Measurements from ENCODE around the gene RASSF5.
A peak's percentile ranks its signal among the peaks of the same experiment; 100 is the strongest.

Gene RASSF5

GRCh38 chr1:206469933-206470691, 37.2 kb upstream of the RASSF5 start, which contains the start of gene IKBKE:
TSS of gene IKBKE (plus strand) at chr1:206470476. CDS start at chr1:206473228, 2,752 bp downstream.
- TF ChIP-seq POLR2AphosphoS5 (IDR thresholded peaks at IDR 0.05; ENCODE audit: low read depth, low read length) (no peak; the same call in 1 of the 2 replicates), FOXP2 (optimal IDR thresholded peaks at IDR 0.05; ENCODE audit: borderline replicate concordance, extremely low read depth, extremely low read length, insufficient read depth) (no peak), TAF1 (IDR thresholded peaks at IDR 0.05; ENCODE audit: borderline replicate concordance, insufficient read depth, low read length) (no peak), REST (IDR thresholded peaks at IDR 0.05; ENCODE audit: insufficient read depth in 1 of 2, low read depth in 2 of 2, low read length in 2 of 2) (no peak), SIN3A (IDR thresholded peaks at IDR 0.05; ENCODE audit: borderline replicate concordance, insufficient read depth, low read length) (no peak)

DNA sequence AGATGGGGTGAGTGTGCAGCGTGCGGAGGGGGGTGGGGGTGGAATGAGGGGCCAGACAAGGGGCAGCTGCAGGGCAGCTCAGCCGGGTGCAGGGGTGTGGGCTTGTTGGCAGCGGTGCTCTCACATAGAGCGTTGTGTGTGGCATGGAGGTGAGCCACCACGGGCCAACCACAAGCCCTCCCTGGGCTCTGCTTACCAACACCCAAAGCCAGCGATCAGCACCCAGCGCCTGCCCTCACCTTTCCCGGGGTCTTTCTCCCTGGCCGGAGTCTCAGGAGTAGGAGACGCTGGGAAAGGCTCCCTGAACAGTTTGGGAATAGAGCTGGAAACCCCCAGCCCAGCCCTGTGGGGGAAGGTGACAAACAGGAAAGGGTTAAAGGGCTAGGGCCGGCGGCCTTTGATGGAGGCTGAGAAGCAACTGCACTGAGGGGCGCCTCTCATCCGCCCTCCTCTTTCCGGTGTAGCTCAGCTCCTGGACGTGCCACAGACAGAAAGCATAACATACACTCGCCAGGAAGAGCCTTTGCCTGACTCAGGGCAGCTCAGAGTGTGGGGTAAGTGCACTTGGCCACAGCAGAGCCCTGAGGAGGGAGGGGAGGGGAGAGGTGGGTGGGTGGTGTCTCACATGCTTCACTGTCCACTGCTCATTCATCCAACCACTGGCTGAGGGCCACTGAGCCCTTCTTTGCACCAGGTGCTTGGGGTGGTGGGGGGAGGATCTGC, 36.5 kb upstream of the RASSF5 start:
- peak; percentile 79; the same call in 1 of the 2 replicates for TF ChIP-seq TAF1 (IDR thresholded peaks at IDR 0.05; ENCODE audit: borderline replicate concordance, insufficient read depth, low read length)
- peak; percentile 72 for TF ChIP-seq POLR2AphosphoS5 (IDR thresholded peaks at IDR 0.05; ENCODE audit: low read depth, low read length)
- TF ChIP-seq SIN3A (IDR thresholded peaks at IDR 0.05; ENCODE audit: borderline replicate concordance, insufficient read depth, low read length): peak; percentile 97; the same call in 1 of the 2 replicates
- no peak for TF ChIP-seq FOXP2 (optimal IDR thresholded peaks at IDR 0.05; ENCODE audit: borderline replicate concordance, extremely low read depth, extremely low read length, insufficient read depth)
- TF ChIP-seq REST (IDR thresholded peaks at IDR 0.05; ENCODE audit: insufficient read depth in 1 of 2, low read depth in 2 of 2, low read length in 2 of 2): peak in 1 of 2 experiments; percentile 68; a peak in 1 of 4 replicates

DNA sequence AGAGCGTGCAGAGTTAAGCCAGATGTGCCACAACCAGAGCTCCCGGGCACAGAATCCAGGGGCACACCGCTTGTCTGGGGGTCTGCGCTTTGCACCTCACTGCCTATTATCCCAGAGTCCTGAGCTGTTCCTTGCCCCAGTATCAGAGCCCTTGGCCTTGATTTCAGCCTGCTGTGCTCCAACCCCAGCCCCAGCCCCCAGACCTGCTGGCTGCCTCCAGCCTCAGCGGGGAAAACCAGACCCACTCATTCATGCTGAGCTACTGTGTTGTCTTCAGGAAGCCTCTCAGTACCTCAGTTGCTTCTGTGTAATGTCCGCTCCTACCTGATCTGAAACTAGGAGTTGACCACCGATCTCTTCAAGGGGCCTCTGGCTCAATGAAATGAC, 35.9 kb upstream of the RASSF5 start:
- TF ChIP-seq POLR2AphosphoS5 (IDR thresholded peaks at IDR 0.05; ENCODE audit: low read depth, low read length): no peak
- no peak for TF ChIP-seq SIN3A (IDR thresholded peaks at IDR 0.05; ENCODE audit: borderline replicate concordance, insufficient read depth, low read length)
- no peak for TF ChIP-seq FOXP2 (optimal IDR thresholded peaks at IDR 0.05; ENCODE audit: borderline replicate concordance, extremely low read depth, extremely low read length, insufficient read depth)

DNA sequence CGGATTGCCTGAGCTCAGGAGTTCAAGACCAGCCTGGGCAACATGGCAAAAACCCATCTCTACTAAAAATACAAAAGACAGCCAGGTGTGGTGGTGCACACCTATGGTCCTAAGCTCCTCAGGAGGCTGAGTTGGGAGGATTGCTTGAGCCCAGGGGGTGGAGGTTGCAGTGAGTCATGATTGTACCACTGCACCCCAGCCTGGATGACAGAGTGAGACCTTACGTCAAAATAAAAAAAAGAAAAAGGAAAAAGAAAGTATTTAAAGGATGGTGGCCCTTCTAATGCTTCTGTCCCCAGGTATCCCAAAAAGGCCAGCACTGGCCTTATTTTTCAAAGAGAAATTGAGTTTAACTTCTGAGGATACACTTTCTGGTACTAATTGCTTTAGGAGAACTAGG, 35.3 kb upstream of the RASSF5 start:
- no peak for TF ChIP-seq SIN3A (IDR thresholded peaks at IDR 0.05; ENCODE audit: borderline replicate concordance, insufficient read depth, low read length)
- no peak for TF ChIP-seq REST (IDR thresholded peaks at IDR 0.05; ENCODE audit: insufficient read depth in 1 of 2, low read depth in 2 of 2, low read length in 2 of 2)
- TF ChIP-seq POLR2AphosphoS5 (IDR thresholded peaks at IDR 0.05; ENCODE audit: low read depth, low read length): no peak
- no peak for TF ChIP-seq FOXP2 (optimal IDR thresholded peaks at IDR 0.05; ENCODE audit: borderline replicate concordance, extremely low read depth, extremely low read length, insufficient read depth)

DNA sequence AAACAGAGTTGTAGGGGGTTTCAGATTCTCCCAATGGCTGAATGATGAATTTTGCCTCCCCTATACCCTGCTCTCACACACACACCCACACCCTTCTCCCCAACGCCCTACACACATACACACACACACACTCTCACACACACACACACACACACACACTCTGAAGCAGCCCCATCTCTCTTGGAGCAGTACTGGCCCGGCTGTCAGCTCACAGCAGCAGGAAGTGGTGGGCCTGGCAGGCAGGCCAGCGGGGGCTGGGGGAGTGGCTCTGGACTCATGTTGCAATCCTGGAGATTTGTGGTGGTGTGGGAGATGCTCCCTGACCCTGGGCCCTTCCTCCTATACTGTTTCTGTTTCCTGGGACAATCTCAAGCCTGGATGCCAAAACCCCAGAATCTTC, 34.9 kb upstream of the RASSF5 start:
- peak; percentile 72; the same call in 1 of the 2 replicates for TF ChIP-seq SIN3A (IDR thresholded peaks at IDR 0.05; ENCODE audit: borderline replicate concordance, insufficient read depth, low read length)
- TF ChIP-seq REST (IDR thresholded peaks at IDR 0.05; ENCODE audit: insufficient read depth in 1 of 2, low read depth in 2 of 2, low read length in 2 of 2): 0 out of 4 replicates have a peak, but pooled peaks of 1 of the 2 experiments have one; percentile 27
- TF ChIP-seq FOXP2 (optimal IDR thresholded peaks at IDR 0.05; ENCODE audit: borderline replicate concordance, extremely low read depth, extremely low read length, insufficient read depth): no peak
- no peak for TF ChIP-seq TAF1 (IDR thresholded peaks at IDR 0.05; ENCODE audit: borderline replicate concordance, insufficient read depth, low read length)
- peak; percentile 69 for TF ChIP-seq POLR2AphosphoS5 (IDR thresholded peaks at IDR 0.05; ENCODE audit: low read depth, low read length)

Data from PFSK-1 (cell line).